DMS79 treated with DMSO at 0.1 percent for 48 hours (cell line): ENCODE results near the gene MAP1LC3C.

Source experiments
- DNase-seq: peaks from one replicate; lab custom pipeline; 2025; lab: John Stamatoyannopoulos, UW

MAP1LC3C gene

GRCh38 chr1:241999026-241999425 lies at the start of gene MAP1LC3C:
Gene MAP1LC3C (minus strand): TSS chr1:241999098. CDS start chr1:241999008, 90 bp downstream.
- DNase-seq: no peak

DNA sequence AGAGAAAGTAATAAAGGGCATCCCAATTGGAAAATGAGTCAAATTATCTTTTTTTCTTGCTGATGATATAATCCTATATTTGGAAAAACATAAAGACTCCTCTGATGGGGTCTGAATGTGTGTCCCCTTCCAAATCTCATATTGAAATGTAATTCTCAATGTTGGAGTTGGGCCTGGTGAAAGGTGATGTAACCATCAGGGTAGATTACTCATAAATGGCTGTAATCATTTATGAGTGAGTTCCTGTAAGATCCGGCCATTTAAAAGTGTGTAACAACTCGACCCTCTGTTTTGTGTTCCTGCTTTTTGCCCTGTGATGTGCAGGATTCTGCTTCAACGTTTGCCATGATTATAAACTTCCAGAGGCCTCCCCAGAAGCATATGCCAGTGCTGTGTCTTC lies 44.3 kb upstream of the MAP1LC3C start:
- no peak for DNase-seq

- no peak for DNase-seq
These were observed 35.5 kb upstream of the MAP1LC3C start for GRCh38 chr1:242034392-242034791.

GRCh38 chr1:242033447-242033846 lies 34.5 kb upstream of the MAP1LC3C start:
- no peak for DNase-seq

GRCh38 chr1:242030071-242030470 lies 31.2 kb upstream of the MAP1LC3C start:
- no peak for DNase-seq

- no peak for DNase-seq
These were observed 26.8 kb upstream of the MAP1LC3C start for GRCh38 chr1:242025681-242026080.

DNA sequence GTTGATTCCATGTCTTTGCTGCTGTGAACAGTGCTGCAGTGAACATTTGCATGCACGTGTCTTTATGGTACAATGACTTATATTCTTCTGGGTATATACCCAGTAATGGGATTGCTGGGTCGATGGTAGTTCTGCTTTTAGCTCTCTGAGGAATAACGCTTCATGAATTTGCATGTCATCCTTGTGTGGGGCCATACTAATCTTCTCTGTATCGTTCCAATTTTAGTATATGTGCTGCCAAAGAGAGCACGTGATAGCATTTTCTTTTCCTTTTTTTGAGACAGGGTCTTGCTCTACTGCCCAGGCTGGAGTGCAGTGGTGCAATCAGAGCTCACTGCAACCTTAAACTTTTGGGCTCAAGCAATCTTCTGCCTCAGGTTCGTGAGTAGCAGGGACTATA lies 24.9 kb upstream of the MAP1LC3C start:
- DNase-seq: no peak

DNA sequence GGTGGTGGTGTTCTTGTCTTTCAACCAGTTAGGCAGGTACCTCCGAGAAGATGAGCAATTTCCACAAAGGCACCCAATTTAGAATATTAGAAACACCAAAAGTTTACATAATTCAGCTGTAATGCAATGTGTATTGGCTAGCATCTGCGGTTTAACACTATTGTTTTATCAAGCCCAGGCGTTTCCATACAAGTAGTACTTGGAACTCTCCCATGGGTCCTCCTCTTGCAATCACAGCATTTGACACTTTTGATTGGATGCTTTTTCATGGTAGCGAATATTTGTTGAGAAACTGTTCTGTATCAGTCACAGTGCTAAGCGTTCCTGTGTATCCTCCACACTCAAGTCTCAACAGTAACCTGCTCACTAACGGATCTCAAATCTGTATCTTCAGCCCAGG lies 20.1 kb upstream of the MAP1LC3C start:
- DNase-seq: no peak

DNA sequence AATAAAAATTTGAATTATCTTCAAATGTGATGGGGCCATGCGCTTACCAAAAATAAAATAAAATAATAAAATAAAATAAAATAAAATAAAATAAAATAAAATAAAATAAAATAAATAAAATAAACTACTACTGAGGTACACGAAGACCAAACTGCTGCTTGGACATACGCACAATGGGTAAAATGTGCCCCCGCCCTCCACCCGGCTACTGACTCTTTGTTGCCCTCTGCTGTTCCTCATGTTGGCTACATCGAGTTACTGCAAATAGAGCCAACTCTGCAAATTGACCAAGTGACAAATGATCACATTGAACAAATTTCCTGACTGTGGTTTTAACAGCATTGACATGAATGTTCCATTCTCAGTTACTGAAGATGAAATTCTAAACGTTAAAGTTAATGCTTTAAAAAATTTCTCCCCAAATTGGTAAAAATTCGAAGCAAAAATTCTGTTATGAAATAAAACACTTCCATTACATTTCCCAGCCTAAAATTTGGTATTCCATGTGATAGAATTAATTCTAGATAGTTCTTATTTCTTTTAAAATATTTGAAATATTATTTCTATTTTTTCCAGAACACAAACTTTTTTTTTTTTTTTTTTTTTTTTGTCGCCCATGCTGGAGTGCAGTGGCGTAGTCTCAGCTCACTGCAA lies 18.8 kb upstream of the MAP1LC3C start:
- DNase-seq: peak; percentile 17

DNA sequence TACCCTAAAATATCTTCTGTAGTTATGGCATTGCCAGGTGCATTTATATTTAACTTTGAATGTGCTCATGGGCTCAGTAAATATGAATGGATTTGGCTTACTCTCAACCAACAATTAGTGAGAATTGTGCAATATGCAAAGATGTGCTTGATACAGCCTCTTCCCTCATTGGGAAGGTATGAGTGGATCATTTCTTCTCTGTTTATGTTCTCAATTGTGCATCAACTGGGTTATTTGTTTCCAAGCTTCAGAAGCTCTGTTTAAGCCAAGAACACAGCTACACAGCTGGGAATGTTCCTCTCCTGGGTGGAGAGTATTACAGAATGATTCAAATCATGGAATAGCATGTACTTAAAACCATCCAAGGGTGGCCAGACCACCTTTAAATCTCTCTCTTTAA lies 17.6 kb upstream of the MAP1LC3C start:
- DNase-seq: no peak

DNA sequence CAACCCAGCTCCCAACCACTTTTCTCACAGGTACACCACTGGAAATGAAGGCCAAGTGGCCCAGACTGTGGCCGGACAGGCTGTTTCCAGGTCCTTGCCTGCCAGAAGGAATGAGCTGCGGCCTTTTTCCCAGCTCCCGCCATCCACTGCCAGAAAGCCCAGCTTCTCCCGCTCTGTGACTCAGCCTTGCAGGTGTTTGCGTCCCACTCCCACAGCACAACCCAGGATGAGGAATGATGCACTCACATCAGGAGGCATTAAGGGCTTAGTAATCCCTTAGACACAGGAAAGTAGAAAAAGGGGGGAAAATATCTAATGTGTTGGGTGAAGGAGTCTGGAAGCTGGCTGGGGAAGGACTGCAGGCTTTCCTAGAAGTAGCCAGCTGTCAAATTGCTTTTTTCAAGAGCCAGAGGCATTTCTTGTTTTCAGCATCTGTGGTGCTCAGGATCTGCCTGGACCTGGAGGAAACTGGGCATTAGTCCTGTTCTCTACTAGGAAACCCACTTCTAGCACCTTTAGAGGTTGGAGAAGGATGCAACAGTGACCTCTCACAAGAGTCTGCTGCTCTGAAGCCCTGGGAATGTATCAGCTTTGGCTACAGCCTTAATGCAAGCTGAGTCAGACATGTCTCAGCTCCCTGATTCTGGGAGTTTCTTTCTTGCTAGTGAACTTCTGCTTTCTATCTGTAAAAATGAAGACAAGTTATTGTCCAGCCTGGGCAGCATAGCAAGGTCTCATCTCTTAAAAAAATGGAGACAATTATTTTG lies 13.2 kb upstream of the MAP1LC3C start:
- DNase-seq: no peak

DNA sequence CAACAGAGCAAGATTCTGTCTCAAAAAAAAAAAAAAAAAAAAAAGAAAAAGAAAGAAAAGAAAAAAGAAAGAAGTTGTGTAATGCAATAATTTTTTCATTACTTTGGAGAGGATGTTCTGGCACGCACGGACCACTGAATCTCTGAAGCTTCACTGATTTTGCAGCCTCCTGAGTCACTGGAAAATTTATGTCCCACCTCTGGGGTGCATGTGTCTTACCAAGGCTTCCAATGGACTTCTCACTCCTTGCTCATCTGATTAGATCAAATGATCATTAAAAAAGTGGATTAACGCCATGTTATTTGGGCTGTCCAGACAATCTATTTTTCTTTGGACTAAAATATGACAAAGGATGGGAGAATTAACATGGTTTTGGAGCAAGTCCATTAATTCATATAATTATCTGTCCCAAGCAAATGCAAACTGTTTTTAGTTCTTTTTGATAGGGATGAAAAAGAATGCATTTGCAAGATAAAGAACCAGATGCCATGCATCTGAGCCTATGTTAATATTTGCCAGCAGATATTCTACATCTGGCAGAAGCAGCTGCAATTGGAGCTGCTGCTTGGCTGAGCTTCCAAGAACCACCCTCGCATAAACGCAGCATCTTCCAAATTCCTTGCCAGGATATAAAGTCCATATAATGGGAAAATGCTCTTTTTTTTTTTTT lies 10.1 kb upstream of the MAP1LC3C start:
- no peak for DNase-seq

GRCh38 chr1:242006976-242007375 lies 8.1 kb upstream of the MAP1LC3C start:
- no peak for DNase-seq

GRCh38 chr1:242005866-242006535 lies 7.1 kb upstream of the MAP1LC3C start:
- no peak for DNase-seq

- no peak for DNase-seq
These were observed 6.0 kb upstream of the MAP1LC3C start for GRCh38 chr1:242004751-242005495.

GRCh38 chr1:242002510-242002909 lies 3.6 kb upstream of the MAP1LC3C start:
- no peak for DNase-seq

DNA sequence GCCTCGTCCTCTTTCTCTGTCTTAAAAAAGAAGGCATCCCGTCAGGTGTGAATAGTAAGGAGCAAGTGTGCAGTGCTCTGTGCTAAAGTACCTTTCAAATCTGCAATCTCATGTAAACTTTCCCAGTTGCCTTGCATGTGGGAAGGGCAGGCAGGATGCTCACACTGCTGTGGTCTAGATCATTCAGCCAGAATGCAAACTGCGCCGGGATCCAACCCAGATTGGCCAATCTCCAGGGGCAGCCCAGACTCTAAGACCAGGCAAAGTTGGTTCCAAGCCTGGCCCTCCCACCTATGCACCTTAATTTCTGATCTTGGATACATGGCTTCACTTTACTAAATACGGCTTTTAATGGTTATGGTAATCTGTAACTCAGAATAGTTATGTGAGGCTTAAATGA lies 3.2 kb upstream of the MAP1LC3C start:
- DNase-seq: no peak

DNA sequence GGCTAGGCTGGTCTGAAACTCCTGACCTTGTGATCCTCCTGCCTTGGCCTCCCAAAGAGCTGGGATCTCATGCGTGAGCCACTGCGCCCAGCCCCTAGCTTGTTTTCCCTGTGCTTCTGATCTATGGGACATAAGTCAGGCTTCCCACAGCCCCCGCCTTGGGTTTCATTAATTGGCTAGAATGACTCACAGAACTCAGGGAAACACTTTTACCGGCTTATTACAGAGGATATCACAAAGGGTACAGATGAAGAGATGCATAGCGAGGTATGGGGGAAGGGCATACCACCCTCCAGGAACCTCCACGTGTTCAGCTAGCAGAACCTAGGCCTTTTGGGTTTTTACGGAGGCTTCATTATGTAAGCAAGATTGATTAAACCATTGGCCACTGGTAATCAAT lies 1.5 kb upstream of the MAP1LC3C start:
- no peak for DNase-seq

- DNase-seq: no peak
These were observed 431 bp downstream of the MAP1LC3C start for GRCh38 chr1:241998412-241998921.

GRCh38 chr1:241997401-241997998 lies 1.4 kb downstream of the MAP1LC3C start:
- DNase-seq: no peak

GRCh38 chr1:241994171-241994570 lies 4.7 kb downstream of the MAP1LC3C start:
- DNase-seq: no peak
